H1 (cell line): ENCODE results near the gene THOC6. TPM values are rescaled to one million over a fixed set of nuclear protein-coding genes. Genes with fewer than 3 reads are reported as not detected.
A peak's percentile ranks its signal among the peaks of the same experiment; 100 is the strongest.

ENCODE experiments used
- ATF3 ChIP-seq: IDR thresholded peaks from 2 replicates; pipeline ENCODE4 v1.6.1; 2011; ENCODE audit warnings: low read depth, mild to moderate bottlenecking, low read length; ENCODE audit not compliant: insufficient read depth
- CHD7 ChIP-seq: fragments of 300-600 bp; sonication (generic); IDR thresholded peaks from 2 replicates; pipeline ENCODE4 v1.7.1; 2012; ENCODE audit warnings: low read length, moderate library complexity, mild to moderate bottlenecking, inconsistent platforms; ENCODE audit not compliant: insufficient replicate concordance
- GTF2F1 ChIP-seq: IDR thresholded peaks from 2 replicates; pipeline ENCODE4 v1.6.1; 2012; ENCODE audit warnings: low read depth, low read length, improper control_type of control experiment, borderline replicate concordance
- KDM5A ChIP-seq: fragments of 200-600 bp; IDR thresholded peaks from 2 replicates; pipeline ENCODE4 v1.7.1; 2012; ENCODE audit warnings: mild to moderate bottlenecking, low read length, inconsistent platforms, mixed read lengths
- PHF8 ChIP-seq: fragments of 200-600 bp; sonication (generic); conservative IDR thresholded peaks from 2 replicates; pipeline ENCODE4 v1.7.1; 2012; ENCODE audit warnings: low read depth, mild to moderate bottlenecking, inconsistent platforms, low read length, moderate library complexity
- RAD21 ChIP-seq, 2 experiments: IDR thresholded peaks in 1 of 2; conservative IDR thresholded peaks in 1 of 2; 2 replicates each; pipeline ENCODE4 v1.6.1; 2011; ENCODE audit warnings: low read depth in 2 of 2, low read length in 2 of 2, improper control_type of control experiment in 1 of 2, inconsistent platforms in 1 of 2, mild to moderate bottlenecking in 1 of 2, moderate library complexity in 1 of 2
- SUZ12 ChIP-seq: fragments of 200-600 bp; sonication (generic); IDR thresholded peaks from 2 replicates; pipeline ENCODE4 v1.6.1; 2012; ENCODE audit warnings: mild to moderate bottlenecking, inconsistent platforms, low read length, moderate library complexity, mixed read lengths
- YY1 ChIP-seq: IDR thresholded peaks from 2 replicates; pipeline ENCODE4 v1.6.1; 2011; ENCODE audit warnings: low read depth, mild to moderate bottlenecking, low read length
- polyA plus RNA-seq, 7 experiments: library from polyadenylated mRNA; depleted of rRNA in 3 of 7; stranded (reverse) in 5 of 7; unstranded in 2 of 7; fragments of >200 nt in 5 of 7; fragments of 200-250 nt in 2 of 7; gene quantifications; 1 replicate in 5 of 7; 2 replicates in 1 of 7; 4 replicates in 1 of 7; pipeline versions ENCODE4 v1.2.1 to v1.2.3, GENCODE V29; 2011 to 2013; ENCODE audit warnings: missing spikeins in 2 of 7, mixed read lengths in 2 of 7
- total RNA-seq: library from RNA; stranded (reverse); fragmentation: NEBNext Ultra II Directional; extraction: Animal tissue kit (Norgen Biotek cat#: 25700); gene quantifications from 2 replicates; pipeline ENCODE4 v1.2.1, GENCODE V29; 2021

The THOC6 gene
- total and polyA plus RNA-seq, 2 of the 8 experiments (the other 6 are each of a cell fraction or from before 2014, with no cell fraction given): 78.5 to 111 TPM

- TF ChIP-seq CHD7: no peak
- TF ChIP-seq PHF8: no peak
- TF ChIP-seq RAD21 (IDR thresholded peaks at IDR 0.05 in 1 of 2, conservative IDR thresholded peaks at IDR 0.05 in 1 of 2; ENCODE audit: low read depth in 2 of 2, low read length in 2 of 2): peak; percentile 51 to 72
- no peak for TF ChIP-seq SUZ12
- no peak for TF ChIP-seq KDM5A
- no peak for TF ChIP-seq ATF3
- TF ChIP-seq YY1: no peak
- TF ChIP-seq GTF2F1: peak; percentile 73; the same call in 1 of the 2 replicates
Observed at GRCh38 chr16:3027983-3028715, 4.3 kb downstream of the THOC6 start (continued).
